Activated naive CD8-positive, alpha-beta T cell treated with anti-CD3 and anti-CD28 coated beads, Interleukin-2, amount 50 U/mL, for 16 hours (primary cell): ENCODE results near the gene HDAC11.

Source experiments
- DNase-seq: peaks from one replicate; pipeline ENCODE4 v3.0.0-alpha.2; 2020; ENCODE audit warnings: low read depth, low spot score

HDAC11 gene

DNA sequence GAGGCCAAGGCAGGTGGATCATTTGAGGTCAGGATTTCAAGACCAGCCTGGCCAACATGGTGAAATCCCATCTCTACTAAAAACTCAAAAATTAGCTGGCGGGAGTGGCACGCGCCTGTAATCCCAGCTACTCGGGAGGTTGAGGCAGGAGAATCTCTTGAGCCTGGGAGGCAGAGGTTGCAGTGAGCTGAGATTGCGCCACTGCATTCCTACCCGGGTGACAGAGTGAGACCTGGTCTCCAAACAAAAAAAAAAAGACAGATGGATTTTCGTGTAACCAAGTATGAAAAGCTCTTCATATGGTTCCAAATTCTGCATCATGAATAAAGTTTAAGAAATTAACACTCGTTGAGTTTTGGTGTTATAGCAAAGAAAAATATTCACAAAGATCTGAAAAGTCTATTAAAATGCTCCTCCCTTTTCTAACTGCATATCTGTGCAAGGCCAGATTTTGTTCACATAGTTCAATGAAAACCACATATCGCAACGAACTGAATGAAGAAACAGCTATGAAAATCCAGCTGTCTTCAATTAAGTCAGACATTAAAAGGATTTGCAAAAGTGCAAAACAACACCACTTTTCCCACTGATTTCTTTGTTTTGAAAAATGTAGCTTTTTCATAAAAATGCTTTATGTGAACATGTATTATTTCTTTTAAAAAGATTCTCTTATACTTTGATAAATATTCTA lies 45.0 kb downstream of the HDAC11 start:
- DNase-seq = no peak

DNA sequence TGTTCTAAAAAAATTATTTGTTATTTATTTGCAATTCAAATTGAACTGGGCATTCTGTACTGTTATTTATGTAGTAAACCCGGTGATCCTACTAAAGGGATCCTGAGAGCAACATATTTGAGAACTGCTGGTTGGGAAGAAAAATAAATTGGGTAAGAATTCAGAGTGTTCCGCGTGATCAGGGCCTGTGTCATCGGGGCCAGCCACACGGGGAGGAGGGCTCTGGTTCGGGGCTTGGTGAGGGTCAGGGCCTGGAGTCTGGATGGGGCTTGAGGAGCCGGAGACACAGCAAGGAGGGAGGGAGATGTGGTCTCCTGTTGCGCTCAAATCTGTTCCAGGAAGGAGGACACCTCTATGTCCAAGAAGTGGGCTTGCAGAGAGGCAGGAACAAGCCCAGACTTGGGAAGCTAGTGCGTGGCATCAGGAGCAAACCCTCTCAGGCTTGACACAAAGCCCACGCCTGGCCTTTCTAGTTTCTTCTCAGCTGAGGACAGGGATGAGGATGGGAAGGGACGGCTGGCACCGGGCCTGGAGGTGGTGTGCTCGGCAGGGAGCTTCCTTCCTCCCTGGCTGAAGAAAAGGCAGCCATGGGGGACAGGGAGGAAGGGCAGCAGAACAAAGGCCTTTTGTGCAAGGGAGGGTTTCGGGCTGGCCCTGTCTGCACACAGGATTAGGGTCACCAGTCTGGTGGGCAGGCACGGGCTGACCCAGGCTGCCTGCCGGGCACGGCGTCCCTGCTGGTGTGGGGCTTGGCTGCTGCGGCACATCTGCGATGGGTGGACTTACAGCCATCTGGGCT lies 45.9 kb downstream of the HDAC11 start:
- no peak for DNase-seq

DNA sequence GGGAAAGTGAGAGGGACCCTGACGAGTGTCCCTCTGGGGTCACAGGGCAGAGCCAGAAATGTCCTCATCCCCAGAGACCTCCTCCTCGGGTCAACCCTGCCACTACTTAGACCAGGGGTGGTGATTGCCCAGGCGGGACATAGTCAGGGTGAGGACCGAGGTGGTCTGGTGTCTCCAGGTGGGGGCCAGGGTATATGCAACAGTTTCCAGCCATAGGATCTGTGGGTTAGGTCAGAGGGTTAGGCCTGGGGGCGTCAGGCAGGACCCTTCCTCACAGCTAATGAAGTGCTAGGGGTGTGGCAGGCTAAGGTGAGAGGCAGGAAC lies 46.5 kb downstream of the HDAC11 start:
- no peak for DNase-seq

DNA sequence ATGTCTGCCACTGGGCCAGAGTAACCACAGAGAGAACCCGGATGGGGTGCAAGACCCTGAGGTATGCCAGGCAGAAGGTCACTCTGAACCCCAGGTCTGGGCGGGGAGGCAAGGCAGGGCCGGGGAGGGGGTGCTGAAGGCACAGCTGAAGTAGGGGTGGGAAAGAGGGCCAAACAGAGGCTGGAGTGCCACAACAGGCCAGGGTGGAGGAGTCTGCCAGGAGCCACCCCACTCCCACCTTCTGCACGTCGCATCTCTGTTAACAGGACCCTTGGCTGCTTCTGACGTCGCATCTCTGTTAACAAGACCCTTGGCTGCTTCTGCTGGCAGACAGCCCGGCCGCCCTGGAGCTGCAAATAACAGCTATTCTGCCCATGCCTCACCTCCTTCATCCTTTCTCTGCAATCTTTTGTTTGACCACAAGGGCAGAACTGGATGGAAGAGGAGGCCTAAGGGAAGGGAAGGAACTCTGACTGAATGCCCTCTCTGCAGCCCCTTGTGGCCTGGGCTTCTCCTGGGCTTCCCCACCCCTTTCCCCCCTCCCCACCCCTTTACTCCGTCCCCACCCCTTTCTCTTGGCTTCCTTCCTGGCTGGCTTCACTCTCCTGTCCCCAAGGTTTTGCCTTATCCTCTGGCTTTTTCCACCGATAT lies 48.2 kb downstream of the HDAC11 start:
- DNase-seq = no peak

DNA sequence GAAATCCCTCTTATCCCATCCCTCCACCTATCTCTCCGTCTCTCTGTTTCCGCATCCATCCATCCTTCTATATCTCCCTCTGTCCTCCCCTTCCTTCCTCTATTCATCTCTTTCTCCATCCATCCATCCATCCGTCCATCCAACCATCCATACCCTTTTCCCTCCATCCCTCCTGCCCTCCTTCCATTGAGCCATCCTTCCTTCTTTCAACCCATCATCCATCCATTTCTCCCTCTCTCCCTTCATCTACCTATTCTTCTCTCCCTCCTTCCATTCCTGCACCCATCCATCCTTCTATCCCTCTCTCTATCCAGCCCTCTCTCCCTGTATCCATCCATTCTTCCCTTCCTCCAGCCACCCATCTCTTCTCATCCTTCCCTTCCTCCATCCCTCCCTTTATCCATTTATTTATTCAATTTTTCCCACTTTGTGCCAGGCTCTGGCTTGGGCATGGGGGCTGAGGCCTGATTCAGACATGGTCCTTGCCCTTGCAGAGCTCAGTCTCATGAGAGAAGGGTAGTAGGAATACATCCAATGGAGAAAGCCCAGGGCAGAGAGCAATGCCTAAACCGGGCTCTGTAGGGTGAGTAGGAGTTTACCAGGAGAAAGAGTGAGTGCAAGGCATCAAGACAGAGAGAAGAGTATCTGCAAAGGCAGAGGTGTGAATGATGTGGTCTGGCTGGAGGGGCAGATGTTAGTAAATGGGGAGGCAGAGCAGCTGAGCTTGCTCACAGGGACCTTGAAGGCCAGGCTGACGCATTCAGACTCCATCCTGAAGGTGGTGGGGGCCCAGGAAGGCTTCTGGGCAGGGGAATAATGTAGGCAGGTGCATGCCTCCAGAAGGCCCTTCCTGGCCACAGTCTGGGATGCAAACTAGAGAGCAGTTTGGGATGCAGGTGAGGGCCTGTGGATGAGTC lies 49.3 kb downstream of the HDAC11 start:
- DNase-seq = no peak

DNA sequence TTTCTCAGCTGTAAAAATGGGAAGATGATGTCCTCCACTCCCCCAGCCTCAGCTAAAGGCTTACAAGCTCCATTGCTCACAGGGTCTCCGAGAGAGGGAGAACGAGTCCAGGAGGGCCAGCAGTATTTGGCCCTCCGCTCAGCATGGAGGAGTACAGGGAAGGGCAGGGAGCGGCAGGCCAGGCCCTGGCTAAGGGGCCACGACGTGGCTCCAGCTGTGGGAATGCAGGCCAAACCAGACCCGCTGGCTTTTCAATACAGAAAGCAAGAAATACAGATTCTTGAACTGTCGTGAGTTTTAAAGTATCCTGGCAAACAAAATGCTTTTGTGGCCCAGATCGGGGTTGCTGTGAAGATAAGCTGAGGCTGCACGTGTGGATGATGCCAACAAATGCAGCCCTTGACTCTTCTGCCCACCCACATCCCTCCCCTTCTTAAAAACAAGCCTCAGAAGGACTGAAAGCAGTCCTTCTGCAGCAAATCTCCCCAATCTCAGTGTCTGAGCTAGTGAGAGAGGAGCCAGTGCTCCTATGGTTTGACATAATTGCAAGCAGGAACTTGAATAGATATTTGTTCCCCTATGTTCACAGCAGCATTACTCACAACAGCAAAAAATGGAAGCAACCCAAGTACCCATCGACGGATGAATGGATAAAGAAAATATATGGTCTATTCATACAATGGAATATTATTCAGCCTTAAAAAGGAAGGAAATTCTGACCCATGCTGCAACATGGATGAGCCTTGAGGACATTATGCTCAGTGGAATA lies 50.3 kb downstream of the HDAC11 start:
- DNase-seq = no peak

DNA sequence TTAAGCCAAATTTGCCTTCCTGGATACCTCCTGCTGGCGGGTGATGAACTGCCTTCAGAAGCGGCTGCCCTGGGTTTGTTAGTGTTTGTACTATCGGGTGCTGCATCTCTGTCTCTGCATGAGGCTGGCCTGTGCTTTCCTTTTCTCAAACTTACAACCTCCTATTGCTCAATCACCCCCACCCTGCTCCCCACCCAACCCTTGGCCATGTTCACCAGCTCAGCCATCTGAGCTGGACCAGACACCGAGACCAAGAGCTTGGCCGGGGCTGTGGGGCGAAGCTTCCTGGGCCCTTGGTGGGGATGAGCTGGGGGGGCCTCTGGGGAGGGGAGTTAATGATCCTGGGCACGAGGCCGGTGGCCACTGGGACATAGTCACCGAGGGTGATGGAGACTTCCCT lies 52.0 kb downstream of the HDAC11 start:
- no peak for DNase-seq

DNA sequence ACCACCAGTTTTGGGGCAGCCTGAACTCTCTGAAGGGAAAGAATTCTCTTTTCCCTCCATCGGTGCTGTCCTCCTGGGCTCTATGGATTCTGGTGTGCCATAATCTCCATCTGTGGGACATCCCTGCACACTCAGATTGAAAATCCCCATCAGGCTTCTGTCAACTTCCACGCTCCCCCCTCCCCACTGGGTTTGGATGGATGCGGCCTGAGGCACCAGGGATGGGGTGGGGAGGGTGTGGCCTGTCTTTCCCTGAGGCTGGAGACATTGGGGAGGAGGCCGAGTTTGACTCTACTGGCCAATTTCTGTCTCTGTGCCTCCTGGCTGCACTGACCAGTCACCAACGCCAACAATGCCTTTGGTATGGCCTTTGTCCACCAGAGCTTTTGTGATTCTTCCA lies 52.5 kb downstream of the HDAC11 start:
- no peak for DNase-seq

DNA sequence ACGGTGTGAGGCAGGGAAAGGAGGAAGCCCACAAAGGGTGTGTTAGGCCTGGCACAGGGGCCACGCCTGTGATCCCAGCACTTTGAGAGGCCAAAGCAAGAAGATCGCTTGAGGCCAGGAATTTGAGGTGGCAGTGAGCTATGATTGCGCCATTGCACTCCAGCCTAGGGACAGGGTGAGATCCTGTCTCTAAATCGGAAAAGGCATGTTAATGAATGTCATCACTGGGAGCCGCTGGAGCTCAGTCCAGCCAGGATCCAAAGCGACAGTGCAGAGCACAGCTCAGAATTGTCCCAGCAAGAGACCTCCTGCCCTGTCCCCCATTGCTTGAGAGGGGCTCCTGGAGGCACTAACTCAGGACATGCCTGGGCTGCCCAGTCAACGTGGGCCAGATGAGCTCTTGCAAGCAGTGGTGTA lies 53.8 kb downstream of the HDAC11 start:
- DNase-seq = no peak

DNA sequence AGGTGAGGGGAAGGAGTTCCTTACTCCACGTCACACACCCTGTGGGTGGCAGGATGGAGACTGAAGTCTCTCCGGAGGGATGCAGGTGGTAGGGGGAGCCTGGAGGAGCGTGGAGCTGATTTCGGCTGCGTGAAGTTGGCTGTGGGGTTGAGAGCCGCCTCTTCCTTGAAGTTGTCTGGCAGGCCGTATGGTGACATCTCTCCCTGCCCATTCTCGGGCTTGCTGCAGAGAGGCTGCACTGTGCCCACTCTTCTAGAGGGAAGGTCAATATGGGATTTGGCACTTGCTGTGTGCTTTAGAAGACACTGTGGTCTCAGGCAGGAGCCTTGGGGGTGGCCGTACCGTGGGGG lies 55.4 kb downstream of the HDAC11 start:
- no peak for DNase-seq

DNA sequence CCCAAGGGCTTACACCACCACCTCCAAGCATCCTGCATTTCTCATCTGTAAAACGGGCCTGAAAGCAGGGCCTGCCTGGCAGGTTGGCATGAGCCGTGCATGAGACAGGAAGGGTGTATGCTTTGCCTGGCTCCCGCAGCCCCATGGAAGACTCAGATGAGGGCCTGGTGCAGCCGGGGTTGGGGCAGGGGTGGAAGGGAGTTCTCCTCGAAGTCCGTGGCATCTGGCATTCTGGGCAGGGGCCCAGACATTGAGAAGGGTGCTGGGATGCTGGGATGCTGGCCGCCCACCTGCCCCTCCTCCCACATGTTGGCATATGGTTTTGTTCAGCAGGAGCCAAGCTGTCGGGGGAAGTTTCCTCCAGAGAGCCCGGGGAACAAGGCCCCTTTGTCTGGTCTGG lies 55.8 kb downstream of the HDAC11 start:
- no peak for DNase-seq

DNA sequence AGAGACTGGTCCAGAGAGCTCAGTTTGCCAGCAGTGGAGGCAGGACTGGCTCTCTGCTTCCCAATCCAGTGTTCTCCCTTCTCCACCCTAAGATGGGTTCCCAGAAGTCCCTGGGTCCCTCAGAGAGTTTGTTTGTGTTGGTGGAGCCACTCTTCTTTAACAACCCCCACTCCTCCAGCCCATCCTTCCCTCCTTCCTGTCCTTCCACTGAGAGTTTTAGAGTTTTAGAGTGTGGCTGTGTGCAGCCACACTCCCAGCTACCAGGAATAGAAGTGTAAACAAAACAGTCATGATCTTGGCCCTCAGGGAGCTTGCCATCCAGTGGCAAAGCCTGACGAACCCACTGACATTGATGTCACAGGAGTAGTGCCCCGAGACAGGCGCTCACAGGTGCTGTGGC lies 56.3 kb downstream of the HDAC11 start:
- no peak for DNase-seq

DNA sequence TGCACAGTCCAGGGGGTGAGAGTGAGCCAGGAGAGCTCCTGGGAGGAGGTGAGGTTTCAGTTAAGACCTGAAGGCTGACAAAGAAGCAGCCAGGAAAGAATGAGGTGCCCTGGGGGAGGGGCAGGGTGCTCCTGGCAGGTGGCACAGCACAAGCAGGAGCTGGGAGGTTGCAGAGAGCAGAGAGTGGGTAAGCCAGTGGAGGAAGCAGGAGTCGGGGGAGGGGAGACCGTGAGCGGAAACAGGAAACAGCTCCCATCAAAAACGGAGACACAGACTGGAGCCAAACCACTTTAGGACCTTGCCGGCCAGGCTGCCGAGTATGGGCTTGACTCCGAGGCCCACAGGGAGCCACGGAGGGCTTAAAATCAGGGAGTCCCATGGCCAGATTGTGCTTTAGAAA lies 56.7 kb downstream of the HDAC11 start:
- DNase-seq = no peak

DNA sequence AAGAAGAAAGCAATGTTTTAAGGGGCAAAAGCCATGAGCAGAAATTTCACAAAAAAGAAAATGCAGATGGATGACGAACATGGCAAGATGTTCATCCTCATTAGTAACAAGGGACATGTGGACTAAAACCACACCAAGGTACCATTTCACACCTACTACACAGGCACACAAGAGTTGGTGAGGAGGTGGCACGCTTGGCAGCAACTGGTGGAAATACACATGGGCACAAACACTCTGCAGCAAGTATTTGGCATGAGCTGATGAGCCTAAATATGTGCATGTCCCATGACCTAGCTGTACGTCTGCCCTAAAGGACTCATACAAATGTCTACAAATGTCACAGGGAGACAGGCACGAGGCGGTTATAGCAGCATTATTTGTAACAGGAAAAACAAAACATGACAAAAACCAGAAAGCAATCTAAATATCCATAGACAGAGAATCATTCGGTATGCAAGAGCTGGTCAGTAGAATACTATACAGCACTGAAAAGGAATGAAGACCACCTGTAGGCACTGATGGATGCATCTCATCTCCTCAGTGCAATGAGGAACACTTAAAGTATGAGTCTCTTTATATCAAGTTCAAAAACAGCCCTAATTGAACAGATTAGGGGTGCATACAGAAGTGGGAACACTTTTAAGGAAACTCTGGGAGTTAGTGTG lies 57.3 kb downstream of the HDAC11 start:
- no peak for DNase-seq

DNA sequence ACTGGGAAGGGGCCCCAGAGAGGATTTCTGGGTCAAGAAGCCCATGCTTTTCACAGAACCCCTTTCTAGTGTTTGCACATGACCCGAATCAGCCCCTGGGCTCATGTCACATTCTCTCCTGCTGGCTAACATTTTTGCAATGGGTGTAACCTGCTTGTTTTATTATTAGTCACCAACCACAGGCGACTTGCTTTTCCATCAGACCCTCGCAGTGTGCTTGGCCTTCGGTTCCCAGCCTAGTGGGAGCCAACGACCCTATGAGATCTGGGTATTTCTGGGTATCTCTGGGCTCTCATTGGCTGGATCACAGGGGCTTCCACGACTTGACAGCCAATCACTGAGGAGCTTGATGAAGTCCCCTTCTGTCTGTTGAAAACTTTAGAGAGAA lies 57.8 kb downstream of the HDAC11 start:
- DNase-seq = no peak

DNA sequence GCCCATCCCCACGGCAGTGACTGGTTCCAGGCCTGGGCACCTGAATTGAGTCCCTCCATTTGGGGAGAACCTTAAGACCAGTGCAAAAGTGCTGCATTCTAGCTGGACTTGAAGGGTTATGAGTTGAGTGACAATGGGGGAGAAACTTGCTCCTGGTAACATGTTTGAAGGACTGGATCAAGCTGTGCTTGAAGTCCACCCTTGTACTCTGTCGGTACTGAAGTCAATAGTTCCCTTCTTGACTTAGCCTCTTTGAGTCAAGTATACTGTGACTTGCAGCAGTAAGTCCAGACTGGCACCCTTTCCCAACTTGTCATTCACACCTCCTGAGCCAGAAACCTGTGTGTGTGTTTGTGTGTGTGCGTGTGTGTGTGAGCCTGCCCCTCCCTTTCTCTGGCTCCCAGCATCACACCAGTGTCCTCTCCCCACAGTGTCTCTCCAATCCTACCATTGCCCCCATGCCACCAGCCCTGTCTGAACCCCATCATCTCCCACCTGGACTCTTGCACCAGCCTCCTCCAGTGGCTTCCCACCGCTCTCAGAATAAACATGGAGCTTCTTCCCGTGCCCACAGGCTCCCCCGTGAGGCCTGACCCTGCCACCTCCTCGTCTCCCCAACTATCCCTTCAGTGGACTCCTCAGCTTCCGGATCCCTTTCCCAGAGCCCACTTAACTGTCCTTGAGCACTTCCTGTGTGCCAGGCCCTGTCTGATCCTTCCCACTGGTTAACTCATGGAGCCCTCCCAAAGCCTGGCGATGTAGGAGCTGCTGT lies 58.6 kb downstream of the HDAC11 start:
- DNase-seq = no peak

DNA sequence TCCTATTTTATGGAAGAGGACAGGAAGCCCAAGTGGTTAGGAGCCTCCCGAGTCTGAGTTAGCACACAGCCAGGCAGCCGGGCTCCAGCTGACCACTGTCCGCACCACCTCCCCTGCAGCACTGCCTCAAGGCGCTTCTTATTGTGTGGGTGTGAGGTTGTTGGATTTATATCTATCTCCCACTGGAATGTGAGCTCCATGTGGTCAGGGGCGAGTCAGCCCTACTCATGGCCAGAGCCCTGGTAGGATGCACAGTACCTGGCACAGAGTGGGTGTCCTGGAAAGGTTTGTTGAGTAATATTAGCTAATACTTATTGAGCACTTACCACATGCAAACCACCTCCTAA lies 59.2 kb downstream of the HDAC11 start:
- DNase-seq = no peak

DNA sequence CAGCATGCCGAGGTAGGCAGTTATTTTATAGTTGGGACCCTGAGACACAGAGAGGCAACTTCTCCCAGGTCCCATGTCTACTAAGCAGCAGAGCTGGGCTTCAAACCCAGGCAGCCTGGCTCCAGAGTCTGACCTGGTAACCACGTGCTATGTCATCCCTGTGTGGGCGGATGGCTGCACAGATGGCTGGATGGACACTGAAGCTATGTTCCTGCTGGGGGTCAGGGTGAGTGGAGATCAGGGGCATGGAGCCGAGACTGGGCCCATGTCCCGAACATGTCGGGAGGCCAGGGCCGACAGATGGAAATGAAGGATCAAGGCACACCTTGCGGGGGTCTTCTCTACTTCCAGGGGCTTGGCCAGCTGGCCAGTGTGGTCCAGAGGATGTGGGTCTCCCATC lies 59.6 kb downstream of the HDAC11 start:
- DNase-seq = no peak

DNA sequence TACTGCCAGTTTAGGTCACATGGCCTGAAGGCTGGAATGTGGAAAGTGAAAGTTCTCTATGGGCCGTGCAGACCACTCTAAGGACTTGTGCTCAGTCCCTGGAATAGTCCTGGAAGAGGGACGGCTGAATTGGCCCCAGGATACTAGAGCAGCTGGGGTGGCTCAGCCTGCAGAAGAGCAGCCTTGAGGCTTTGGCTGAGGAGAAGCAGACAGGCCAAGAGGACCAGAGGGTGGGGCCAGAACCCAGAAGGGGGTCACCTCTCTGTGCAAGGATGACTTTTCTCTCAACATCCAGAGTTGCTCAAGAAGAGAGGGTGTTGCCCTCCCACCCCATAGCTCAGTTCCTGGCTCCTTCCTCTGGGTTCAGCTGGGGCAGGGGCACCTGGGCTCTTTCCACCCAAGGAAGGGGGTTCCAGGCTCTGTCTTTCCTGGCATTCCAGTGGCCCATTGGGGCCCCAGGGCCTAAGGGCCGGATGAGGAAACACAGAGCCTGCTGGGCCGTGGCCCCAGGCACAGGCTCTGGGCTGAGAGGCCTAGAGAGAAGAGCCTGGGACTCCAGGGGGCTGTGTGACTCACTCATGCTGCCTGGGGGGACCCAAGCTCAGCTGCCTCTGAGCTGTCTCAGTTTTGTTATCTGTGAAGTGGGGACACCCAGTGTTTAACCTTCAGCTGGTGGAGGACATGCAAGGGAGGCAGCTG lies 60.3 kb downstream of the HDAC11 start:
- no peak for DNase-seq

DNA sequence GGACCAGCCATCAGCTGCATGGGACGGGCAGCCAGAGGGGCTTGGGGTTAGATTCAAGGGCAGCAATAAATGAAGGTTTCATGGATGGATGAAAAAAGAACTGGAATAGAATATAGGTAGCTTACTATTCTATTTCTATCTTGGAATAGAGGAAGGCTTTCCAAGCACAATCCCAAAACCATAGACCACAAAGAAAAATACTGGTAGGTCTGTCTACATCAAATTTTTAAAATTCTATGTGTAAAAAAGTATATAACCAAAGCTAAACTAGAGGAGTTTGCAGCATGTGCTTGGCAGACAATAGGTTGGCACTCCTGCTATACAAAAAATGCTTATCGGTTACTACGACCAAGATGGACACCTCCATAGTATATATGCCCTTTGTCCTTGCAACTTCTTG lies 61.6 kb downstream of the HDAC11 start:
- DNase-seq = no peak
